Stimulated activated CD4-positive, alpha-beta T cell treated with anti-CD3 and anti-CD28 coated beads, Interleukin-2, amount 100 ng/mL, for 24 hours (primary cell): ENCODE results near the gene TRIM50.
"Not testable (repeated sequence)": the region's sequence is repeated elsewhere in the genome, so short reads cannot be mapped to it uniquely, and the experiment has no call there.

Experiments used
- DNase-seq, 2 donors: peaks; one replicate each; pipeline ENCODE4 v3.0.0-alpha.2; 2020

The TRIM50 gene

GRCh38 chr7:73327922-73328321 is at the start of gene TRIM50, which contains the start of gene FKBP6:
TRIM50 (minus strand) TSS chr7:73328082; CDS start chr7:73324787, 3,295 bp downstream.
FKBP6 (plus strand) TSS chr7:73328161; CDS start chr7:73328429, 268 bp downstream.
- DNase-seq, result not testable (repeated sequence)

DNA sequence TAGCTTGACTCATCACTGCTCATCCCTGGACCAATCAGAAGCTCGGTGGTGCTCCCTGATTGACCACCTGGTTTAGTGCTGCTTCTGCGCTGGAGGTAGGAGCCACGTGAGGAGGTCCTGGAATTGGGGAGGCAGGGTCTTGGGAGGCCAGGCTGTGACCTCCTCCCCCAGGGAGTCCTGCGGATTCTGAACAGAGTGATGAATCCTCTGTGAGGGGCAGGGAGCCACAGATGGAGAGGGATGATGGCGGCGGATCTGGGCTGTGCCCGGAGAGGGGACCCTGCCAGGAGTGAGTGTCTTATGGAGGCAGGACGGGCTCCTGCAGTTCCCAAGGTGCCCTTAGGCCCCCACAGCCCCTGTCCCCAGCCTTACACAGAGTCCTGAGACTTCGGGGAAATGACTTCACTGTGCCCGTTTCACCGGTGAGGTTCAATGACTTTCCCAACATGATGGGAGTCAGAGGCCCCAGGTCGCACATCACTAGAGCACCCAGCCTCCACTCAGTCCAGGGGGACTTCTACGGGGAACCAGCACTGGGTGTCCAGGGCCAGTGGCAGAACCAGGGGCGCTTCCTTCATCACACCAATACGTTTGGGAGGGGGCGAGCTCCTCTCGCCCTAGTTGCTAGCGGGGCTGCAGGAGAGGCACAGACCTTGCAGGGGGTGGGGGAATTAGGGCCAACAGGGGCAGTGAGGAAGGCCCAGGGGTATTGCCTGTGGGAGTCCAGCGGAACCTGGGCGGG is 49.0 kb upstream of the TRIM50 start:
- no peak for DNase-seq

- DNase-seq, result not testable (repeated sequence)
Observed at GRCh38 chr7:73376262-73376661, 48.4 kb upstream of the TRIM50 start.

- no peak for DNase-seq
Observed at GRCh38 chr7:73373741-73374140, 45.9 kb upstream of the TRIM50 start.

GRCh38 chr7:73369622-73370021 is 41.7 kb upstream of the TRIM50 start:
- DNase-seq, result no peak

GRCh38 chr7:73369009-73369408 is 41.1 kb upstream of the TRIM50 start:
- DNase-seq, result no peak

DNA sequence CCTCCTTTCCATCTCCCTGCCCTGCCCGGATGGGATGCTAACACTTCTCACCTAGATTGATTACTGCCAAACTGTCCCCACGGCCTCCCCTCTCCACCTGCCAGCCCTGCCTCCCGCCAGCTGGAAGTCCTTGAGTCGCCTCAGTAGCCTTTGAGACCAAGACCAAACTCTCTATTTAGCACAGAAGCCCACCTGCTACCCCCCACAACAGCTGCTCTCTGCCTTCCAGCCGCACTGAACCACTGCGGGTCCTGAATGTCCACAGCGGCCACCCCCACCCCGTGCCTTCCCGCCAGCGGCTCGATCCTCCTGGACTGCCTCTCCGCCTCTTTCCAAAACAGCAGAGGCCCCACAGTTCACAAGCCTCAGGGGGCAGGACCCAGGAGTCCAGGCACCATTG is 39.1 kb upstream of the TRIM50 start:
- no peak for DNase-seq

DNA sequence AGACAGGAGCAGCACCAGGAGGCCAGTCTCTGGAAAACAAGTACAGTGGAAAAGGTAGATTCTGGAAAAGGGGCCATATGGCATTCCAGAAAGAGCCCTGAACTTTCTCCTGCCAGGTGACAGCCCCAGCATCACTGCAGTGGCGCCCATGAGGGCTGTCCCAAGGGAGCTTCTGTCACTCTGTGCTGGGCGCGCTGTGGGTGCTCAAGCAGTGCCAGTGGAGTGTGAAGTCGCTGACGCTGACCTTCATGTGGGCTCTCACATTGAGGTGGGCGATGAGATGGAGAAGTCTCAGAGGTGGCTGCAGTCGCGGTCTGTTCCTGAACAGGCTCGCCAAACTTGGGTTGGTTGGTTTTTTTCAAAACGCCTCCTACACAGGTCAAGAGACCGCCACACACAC is 38.2 kb upstream of the TRIM50 start:
- DNase-seq, result no peak

- no peak for DNase-seq
Observed at GRCh38 chr7:73364006-73364728, 36.3 kb upstream of the TRIM50 start.

GRCh38 chr7:73363225-73364005 is 35.5 kb upstream of the TRIM50 start:
- no peak for DNase-seq

DNA sequence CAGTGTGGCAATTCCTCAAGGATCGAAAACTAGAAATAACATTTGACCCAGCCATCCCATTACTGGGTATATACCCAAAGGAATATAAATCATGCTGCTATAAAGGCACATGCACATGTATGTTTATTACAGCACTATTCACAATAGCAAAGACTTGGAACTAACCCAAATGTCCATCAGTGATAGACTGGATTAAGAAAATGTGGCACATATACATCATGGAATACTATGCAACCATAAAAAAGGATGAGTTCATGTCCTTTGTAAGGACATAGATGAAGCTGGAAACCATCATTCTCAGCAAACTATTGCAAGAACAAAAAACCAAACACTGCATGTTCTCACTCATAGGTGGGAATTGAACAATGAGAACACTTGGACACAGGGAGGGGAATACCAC is 32.7 kb upstream of the TRIM50 start:
- not testable (repeated sequence) for DNase-seq

GRCh38 chr7:73359746-73360375 is 32.0 kb upstream of the TRIM50 start:
- DNase-seq, result no peak

- DNase-seq, result no peak
Observed at GRCh38 chr7:73359306-73359705, 31.4 kb upstream of the TRIM50 start.

- DNase-seq, result no peak
Observed at GRCh38 chr7:73358590-73359275, 30.9 kb upstream of the TRIM50 start.

- DNase-seq, result no peak
Observed at GRCh38 chr7:73356159-73356558, 28.3 kb upstream of the TRIM50 start.

DNA sequence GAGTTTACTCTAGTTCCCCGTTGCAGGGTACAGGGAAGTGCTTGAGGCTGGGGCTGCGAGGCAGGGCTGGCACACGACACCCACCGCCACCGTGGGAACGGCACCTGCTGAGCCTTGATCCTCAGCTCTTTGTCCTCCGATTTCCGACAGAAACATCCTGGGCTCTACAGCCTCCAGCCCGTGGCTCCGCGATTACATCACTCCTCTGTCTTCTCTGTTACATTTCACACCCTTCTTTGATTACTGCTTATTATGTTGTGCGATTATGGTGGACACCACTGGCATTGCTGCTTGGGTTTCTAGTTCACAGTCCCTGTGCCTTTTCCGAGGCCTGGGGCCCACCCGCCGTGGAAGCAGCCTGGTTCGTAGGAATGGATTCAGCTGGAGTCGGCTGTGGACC is 26.9 kb upstream of the TRIM50 start:
- no peak for DNase-seq

GRCh38 chr7:73354196-73354595 is 26.3 kb upstream of the TRIM50 start:
- DNase-seq, result no peak

DNA sequence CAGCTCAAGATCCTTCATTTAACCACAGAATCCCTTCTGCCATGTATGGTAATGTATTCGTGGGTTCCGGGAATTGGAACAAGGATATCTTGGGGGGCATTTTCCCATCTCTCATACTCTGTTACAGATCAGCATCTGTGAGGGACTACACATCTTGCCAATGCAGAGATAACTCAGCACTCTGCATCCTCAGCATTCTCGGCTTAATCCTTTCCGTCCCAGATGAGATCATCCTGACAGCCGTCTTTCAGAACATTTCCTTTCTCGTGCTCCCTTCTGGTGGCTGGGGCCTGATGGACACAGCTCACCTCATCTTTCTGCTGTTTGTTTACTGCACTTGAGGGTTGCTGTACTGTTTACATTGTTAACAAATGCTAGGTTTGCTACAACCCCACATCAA is 25.4 kb upstream of the TRIM50 start:
- no peak for DNase-seq

DNA sequence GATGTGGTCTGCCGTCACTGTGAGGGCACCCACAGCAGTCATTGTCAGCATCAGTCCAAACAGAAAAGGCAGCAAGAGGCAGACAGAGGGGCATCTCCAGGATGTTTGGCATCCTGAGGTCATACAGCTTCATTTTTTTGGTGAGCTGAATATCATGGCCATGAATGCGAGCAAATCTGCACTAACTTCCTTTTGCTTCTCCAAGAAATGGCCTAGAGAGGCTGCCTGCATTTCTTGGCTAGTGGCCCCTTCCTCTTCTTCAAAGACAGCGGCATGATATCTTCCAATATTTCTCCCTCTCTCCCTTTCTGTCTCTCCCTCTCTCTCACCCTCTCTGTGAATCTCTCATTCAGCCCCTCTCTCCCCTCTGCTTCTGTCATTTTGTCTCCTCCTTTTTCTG is 24.9 kb upstream of the TRIM50 start:
- no peak for DNase-seq

DNA sequence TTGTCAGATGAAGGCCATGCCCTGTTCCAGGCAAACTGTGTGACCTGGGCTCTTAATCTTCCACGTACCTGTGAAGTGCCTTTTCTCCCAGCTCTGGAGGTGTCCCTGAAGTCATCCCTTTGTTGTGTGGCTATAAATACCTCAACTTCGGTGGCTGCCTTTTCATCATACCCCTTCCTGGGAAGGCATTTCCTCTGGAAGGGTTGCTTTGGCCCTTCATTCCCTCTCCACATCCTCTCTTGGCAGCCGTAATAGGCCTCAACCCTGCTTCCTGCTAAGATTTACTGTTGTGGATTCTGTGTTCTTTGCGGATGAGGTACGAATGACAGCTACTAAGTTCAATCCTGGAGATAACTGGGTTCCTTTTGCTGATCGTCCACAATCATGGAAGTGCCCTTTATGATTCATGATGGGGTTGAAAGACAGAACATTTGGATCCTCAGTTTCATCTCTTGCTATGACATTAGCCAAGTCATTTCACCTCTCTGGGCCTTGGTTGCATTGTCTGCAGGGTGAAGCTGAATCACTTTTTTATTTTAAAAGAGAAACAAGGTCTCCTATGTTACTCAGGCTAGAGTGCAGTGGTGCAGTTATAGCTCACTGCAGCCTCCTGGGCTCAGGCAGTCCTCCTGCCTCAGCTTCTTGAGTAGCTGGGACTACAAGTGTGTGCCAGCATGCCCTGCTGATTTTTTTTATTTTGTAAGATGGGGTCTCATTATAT is 23.7 kb upstream of the TRIM50 start:
- DNase-seq, result no peak

DNA sequence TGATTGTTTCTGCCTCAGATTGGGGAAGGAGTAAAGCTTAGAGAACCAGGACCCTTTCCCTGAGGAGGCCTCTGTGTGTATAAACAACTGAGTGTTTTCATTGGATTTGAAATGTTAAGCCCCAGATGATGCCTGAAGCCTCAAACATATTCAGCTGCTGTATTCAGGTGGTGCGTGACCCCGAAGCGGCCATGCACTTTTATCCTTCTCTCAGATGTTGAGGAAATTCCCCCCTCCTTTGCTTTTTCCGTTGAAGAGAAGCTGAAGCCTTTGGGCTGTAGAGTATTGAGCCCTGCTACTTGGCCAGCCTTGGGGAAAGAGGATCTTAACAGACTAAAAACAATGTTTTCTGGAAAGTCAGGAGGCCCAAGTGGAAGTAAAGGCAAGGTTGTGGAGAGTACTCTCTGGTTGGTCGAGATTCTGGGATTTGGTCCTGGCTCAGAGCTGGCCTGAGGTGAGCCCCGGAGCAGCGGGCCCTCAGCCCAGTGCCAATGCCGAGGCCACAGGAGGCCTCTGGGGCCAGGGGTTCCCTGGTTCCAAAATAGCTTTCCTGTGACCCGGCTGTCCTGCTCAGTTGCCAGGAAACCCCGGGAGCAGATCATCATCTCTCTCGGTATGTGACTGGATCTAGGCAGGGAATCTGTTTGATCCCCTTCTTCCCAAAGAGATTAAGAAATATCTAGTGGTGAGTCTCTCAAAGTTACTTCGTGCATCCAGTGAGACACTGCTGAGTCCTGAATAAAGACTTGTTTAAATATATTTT is 22.6 kb upstream of the TRIM50 start:
- DNase-seq, result no peak
